ENCODE measurements around the gene MAPKAP1. TPM values are rescaled to one million over a fixed set of nuclear protein-coding genes. Genes with fewer than 3 reads are reported as not detected.

The MAPKAP1 gene
- total and polyA plus RNA-seq, 2 of the 13 experiments (the other 11 are each of a cell fraction or from before 2014, with no cell fraction given) = 45.0 to 64.3 TPM

DNA sequence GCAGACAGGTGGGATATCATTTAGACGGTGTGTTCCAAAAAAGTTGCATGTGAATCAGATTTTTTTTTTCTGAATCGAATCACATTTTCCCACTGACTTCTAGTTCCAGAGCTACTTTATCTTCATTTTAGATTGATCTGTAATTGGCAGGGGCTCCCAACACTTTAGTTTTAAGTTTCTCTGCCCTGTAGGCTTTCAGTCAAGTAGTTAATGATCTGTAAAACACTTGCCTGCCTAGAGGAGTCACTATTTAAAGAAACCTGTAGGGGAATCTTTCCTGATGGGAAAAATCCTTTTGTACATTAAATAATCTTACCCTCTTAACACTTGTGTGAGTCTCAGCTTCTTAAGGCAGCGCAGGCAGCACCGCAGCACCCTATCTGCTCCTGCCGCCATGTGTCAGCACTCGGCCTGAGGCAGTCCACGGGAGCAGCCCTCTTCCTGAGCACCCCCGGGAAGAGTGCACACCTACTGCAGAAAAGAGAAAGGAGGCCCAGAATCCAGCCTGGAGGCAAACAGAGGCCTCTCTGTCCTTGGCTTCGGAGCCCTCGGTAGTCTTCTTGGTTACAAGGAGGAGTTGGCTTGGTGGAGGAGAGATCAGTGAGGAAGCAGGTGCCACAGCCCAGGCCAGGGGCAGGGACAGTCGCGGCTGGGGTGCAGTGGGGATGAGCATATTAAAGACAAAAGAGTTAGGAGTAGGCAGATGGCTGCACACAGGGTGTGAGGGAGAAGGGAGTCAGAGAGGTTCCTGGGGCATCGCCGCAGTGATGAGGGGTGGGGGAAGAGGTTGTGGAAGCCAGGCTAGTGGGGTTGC is 236.0 kb downstream of the MAPKAP1 start (continued):
- TF ChIP-seq, protein P1, sequence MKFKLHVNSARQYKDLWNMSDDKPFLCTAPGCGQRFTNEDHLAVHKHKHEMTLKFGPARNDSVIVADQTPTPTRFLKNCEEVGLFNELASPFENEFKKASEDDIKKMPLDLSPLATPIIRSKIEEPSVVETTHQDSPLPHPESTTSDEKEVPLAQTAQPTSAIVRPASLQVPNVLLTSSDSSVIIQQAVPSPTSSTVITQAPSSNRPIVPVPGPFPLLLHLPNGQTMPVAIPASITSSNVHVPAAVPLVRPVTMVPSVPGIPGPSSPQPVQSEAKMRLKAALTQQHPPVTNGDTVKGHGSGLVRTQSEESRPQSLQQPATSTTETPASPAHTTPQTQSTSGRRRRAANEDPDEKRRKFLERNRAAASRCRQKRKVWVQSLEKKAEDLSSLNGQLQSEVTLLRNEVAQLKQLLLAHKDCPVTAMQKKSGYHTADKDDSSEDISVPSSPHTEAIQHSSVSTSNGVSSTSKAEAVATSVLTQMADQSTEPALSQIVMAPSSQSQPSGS (CRISPR knock-in tag; IDR thresholded peaks at IDR 0.05) = no peak

DNA sequence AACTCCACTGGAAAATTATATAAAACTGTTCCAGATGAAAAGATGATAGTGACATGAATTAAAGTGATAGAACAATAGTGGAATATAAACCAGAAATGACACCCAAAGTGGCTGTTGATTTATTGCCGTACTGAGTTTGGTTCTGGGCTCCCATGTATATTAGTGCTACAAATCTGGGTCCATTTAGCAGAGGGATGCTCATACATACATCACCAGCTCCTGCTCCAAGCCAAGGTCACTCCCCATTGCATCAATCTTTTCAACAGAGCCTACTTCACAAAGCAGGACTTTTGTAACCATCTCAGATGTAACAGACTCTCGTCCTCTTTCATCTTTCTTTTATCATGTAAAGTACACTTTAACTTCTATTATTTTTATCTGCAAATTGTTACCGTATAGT is 236.8 kb downstream of the MAPKAP1 start:
- FAIRE-seq (no peak), DNase-seq (ENCODE audit: low spot score) (no peak), ATAC-seq (no peak)
- H3K9me3 ChIP-seq (ENCODE audit: low read length) = no peaks in the 10 kb centered on the region
- no peaks in the 10 kb centered on the region for H3K27me3 ChIP-seq (ENCODE audit: control insufficient read depth in 1 of 2, insufficient read depth in 2 of 2, low read length in 2 of 2)
- no peak overlapping the region for H3K4me3 ChIP-seq (replicated peaks in 1 of 3; ENCODE audit: insufficient read depth in 1 of 3, low read depth in 2 of 3, low read length in 3 of 3)
- H3K36me3 ChIP-seq (replicated peaks in 1 of 2; ENCODE audit: control insufficient read depth in 1 of 2, insufficient read depth in 2 of 2, low read length in 2 of 2) = peaks cover 3% of the 10 kb centered on the region in 2 experiments; a peak in 2 of 5 replicates
- H3K27ac ChIP-seq (ENCODE audit: extremely low read length, insufficient read depth, low read length) = no peak overlapping the region
- WGBS (ENCODE audit: low lambda C conversion rate) = 89% methylated on average over 3 of the region's 3 CpGs
- H3K79me2 ChIP-seq (ENCODE audit: insufficient read depth, low read length) = no peaks in the 10 kb centered on the region
- H3K4me1 ChIP-seq (ENCODE audit: insufficient read depth, low read length) = peaks cover 18% of the 10 kb centered on the region
- no peak overlapping the region for H2AFZ ChIP-seq (ENCODE audit: low read length)
- H4K20me1 ChIP-seq (ENCODE audit: insufficient read depth, low read length) = no peaks in the 10 kb centered on the region
- no peak overlapping the region for H3K9ac ChIP-seq (ENCODE audit: insufficient read depth, low read depth, low read length)
- in situ Hi-C loops (cut with HindIII; ENCODE audit: extremely low pct_ligation_motif_present, low pct_unique_long_range_greater_than_20kb) = no loop called here
- intact Hi-C loops (cut with micrococcal nuclease; ENCODE audit: unreplicated experiment) = no loop called here
- TF ChIP-seq HOXA7 (CRISPR knock-in tag; IDR thresholded peaks at IDR 0.05) = no peak
- no peak for TF ChIP-seq ZNF138 (CRISPR knock-in tag; IDR thresholded peaks at IDR 0.05; ENCODE audit: low read depth)
- no peak for TF ChIP-seq ETV5 (CRISPR knock-in tag; IDR thresholded peaks at IDR 0.05; ENCODE audit: borderline replicate concordance)
- TF ChIP-seq KDM4B (CRISPR knock-in tag; IDR thresholded peaks at IDR 0.05) = no peak
- TF ChIP-seq, protein P2, sequence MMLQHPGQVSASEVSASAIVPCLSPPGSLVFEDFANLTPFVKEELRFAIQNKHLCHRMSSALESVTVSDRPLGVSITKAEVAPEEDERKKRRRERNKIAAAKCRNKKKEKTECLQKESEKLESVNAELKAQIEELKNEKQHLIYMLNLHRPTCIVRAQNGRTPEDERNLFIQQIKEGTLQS (CRISPR knock-in tag; IDR thresholded peaks at IDR 0.05) = no peak
- TF ChIP-seq ZNF350 (CRISPR knock-in tag; IDR thresholded peaks at IDR 0.05; ENCODE audit: borderline replicate concordance, low read depth) = no peak
- TF ChIP-seq ZFP1 (CRISPR knock-in tag; IDR thresholded peaks at IDR 0.05) = no peak
- TF ChIP-seq RFXAP (CRISPR knock-in tag; IDR thresholded peaks at IDR 0.05; ENCODE audit: borderline replicate concordance) = no peak
- TF ChIP-seq ARID2 (CRISPR knock-in tag; IDR thresholded peaks at IDR 0.05; ENCODE audit: borderline replicate concordance) = no peak
- TF ChIP-seq, protein P3, sequence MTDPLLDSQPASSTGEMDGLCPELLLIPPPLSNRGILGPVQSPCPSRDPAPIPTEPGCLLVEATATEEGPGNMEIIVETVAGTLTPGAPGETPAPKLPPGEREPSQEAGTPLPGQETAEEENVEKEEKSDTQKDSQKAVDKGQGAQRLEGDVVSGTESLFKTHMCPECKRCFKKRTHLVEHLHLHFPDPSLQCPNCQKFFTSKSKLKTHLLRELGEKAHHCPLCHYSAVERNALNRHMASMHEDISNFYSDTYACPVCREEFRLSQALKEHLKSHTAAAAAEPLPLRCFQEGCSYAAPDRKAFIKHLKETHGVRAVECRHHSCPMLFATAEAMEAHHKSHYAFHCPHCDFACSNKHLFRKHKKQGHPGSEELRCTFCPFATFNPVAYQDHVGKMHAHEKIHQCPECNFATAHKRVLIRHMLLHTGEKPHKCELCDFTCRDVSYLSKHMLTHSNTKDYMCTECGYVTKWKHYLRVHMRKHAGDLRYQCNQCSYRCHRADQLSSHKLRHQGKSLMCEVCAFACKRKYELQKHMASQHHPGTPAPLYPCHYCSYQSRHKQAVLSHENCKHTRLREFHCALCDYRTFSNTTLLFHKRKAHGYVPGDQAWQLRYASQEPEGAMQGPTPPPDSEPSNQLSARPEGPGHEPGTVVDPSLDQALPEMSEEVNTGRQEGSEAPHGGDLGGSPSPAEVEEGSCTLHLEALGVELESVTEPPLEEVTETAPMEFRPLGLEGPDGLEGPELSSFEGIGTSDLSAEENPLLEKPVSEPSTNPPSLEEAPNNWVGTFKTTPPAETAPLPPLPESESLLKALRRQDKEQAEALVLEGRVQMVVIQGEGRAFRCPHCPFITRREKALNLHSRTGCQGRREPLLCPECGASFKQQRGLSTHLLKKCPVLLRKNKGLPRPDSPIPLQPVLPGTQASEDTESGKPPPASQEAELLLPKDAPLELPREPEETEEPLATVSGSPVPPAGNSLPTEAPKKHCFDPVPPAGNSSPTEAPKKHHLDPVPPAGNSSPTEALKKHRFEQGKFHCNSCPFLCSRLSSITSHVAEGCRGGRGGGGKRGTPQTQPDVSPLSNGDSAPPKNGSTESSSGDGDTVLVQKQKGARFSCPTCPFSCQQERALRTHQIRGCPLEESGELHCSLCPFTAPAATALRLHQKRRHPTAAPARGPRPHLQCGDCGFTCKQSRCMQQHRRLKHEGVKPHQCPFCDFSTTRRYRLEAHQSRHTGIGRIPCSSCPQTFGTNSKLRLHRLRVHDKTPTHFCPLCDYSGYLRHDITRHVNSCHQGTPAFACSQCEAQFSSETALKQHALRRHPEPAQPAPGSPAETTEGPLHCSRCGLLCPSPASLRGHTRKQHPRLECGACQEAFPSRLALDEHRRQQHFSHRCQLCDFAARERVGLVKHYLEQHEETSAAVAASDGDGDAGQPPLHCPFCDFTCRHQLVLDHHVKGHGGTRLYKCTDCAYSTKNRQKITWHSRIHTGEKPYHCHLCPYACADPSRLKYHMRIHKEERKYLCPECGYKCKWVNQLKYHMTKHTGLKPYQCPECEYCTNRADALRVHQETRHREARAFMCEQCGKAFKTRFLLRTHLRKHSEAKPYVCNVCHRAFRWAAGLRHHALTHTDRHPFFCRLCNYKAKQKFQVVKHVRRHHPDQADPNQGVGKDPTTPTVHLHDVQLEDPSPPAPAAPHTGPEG (CRISPR knock-in tag; IDR thresholded peaks at IDR 0.05) = no peak
- no peak for TF ChIP-seq SIN3B (IDR thresholded peaks at IDR 0.05; ENCODE audit: low read length)
- no peak for TF ChIP-seq FLYWCH1 (CRISPR knock-in tag; IDR thresholded peaks at IDR 0.05)
- TF ChIP-seq RORA (CRISPR knock-in tag; IDR thresholded peaks at IDR 0.05) = no peak
- no peak for TF ChIP-seq ONECUT2 (CRISPR knock-in tag; IDR thresholded peaks at IDR 0.05)
- TF ChIP-seq ZNF441 (CRISPR knock-in tag; IDR thresholded peaks at IDR 0.05; ENCODE audit: borderline replicate concordance) = no peak
- no TSS peak for BruUV-seq (replicated peaks)
- ChIA-PET POLR2A (no interaction called here), CTCF (ENCODE audit: low intra/inter-chr PET ratio, low total read pairs) (no interaction called here)
- no peak overlapping the region for H3K4me2 ChIP-seq (ENCODE audit: low read depth, low read length)

All from HepG2 (cell line).